Astrocyte of the cerebellum (primary cell): ENCODE measurements around the gene DPF1.

Source experiments
- DNase-seq: peaks from one replicate; pipeline ENCODE4 v3.0.0-alpha.2; 2011; ENCODE audit warnings: low read depth
- H3K4me3 ChIP-seq: 2 replicates; pipeline ENCODE4 v1.5.1; 2011; ENCODE audit warnings: mild to moderate bottlenecking, low read depth, low read length, moderate library complexity
- CTCF ChIP-seq: IDR thresholded peaks from 2 replicates; pipeline ENCODE4 v1.5.1; 2012; ENCODE audit warnings: low read length, low read depth, moderate library complexity, mild to moderate bottlenecking; ENCODE audit errors: missing control alignments
- in situ Hi-C: cut with HindIII; loops from 2 replicates; pipeline ENCODE4 v1.10.0; 2017; ENCODE audit warnings: low sequenced_read_pairs

The DPF1 gene

GRCh38 chr19:38250428-38250820, 26.4 kb upstream of the DPF1 start:
- TF ChIP-seq CTCF: no peak
- H3K4me3 ChIP-seq: no peak overlapping the region
- no peak for DNase-seq
- in situ Hi-C loops: loop anchor here (5.0 to 10.0 kb wide), 2 partner anchors 67 to 356 kb away; partner anchors contain the start of genes KCNK6 and YIF1B

- no peak overlapping the region for H3K4me3 ChIP-seq
- in situ Hi-C loops: no loop called here
- no peak for TF ChIP-seq CTCF
- DNase-seq: no peak
These were observed 24.4 kb upstream of the DPF1 start for GRCh38 chr19:38248421-38248820.

GRCh38 chr19:38247734-38248268, 23.8 kb upstream of the DPF1 start:
- TF ChIP-seq CTCF: no peak
- DNase-seq: no peak
- in situ Hi-C loops: no loop called here
- no peak overlapping the region for H3K4me3 ChIP-seq

- DNase-seq: no peak
- no peak for TF ChIP-seq CTCF
- H3K4me3 ChIP-seq: no peak overlapping the region
- in situ Hi-C loops: no loop called here
These were observed 23.1 kb upstream of the DPF1 start for GRCh38 chr19:38247126-38247525.

- no peak overlapping the region for H3K4me3 ChIP-seq
- in situ Hi-C loops: no loop called here
- no peak for TF ChIP-seq CTCF
- no peak for DNase-seq
These were observed 21.9 kb upstream of the DPF1 start for GRCh38 chr19:38245826-38246498.

GRCh38 chr19:38243279-38243673, 19.3 kb upstream of the DPF1 start:
- no peak overlapping the region for H3K4me3 ChIP-seq
- no peak for TF ChIP-seq CTCF
- in situ Hi-C loops: no loop called here
- no peak for DNase-seq

- DNase-seq: no peak
- no peak overlapping the region for H3K4me3 ChIP-seq
- no peak for TF ChIP-seq CTCF
- in situ Hi-C loops: no loop called here
These were observed 15.8 kb upstream of the DPF1 start for GRCh38 chr19:38239816-38240215.
